MCF 10A (cell line): ENCODE measurements around the gene CLEC3B. TPM values are rescaled to one million over a fixed set of nuclear protein-coding genes. Genes with fewer than 3 reads are reported as not detected.
A peak's percentile ranks its signal among the peaks of the same experiment; 100 is the strongest.

Experiments
- Bru-seq: library from RNA; stranded (reverse); fragments of 400-500 nt; gene quantifications from one replicate; lab custom pipeline; 2021; lab: Mats Ljungman, UMichigan
- BruChase-seq, 2 experiments: library from RNA; stranded (reverse); fragments of 400-500 nt; gene quantifications; one replicate each; lab custom pipeline; 2021; lab: Mats Ljungman, UMichigan
- BruUV-seq: library from RNA; stranded (reverse); fragments of 400-500 nt; replicated peaks from 2 replicates; lab custom pipeline; 2021; lab: Mats Ljungman, UMichigan
- CTCF ChIA-PET: fragments of 300-600 bp; sonication (Branson Sonifier 250); formaldehyde crosslinking; extraction: SDS; loops from one replicate; lab custom pipeline; 2021; ENCODE audit warnings: antibody characterized with exemption, inconsistent platforms; lab: Yijun Ruan, JAX
- POLR2A ChIA-PET: fragments of 300-600, 350-650 bp; sonication (Branson Sonifier 250); formaldehyde crosslinking; extraction: SDS; loops from one replicate; lab custom pipeline; 2020; ENCODE audit warnings: antibody characterized with exemption, inconsistent platforms; lab: Yijun Ruan, JAX
- DNase-seq: peaks from one replicate; pipeline ENCODE4 v3.0.0-alpha.2; 2018; ENCODE audit not compliant: unreplicated experiment
- H3K27ac Mint-ChIP-seq: one replicate; pipeline ENCODE4 v1.8.0; 2022; ENCODE audit warnings: mild to moderate bottlenecking, low read depth, mixed read lengths; ENCODE audit not compliant: unreplicated experiment
- H3K27me3 Mint-ChIP-seq: one replicate; pipeline ENCODE4 v1.8.0; 2022; ENCODE audit warnings: mixed read lengths; ENCODE audit not compliant: insufficient read depth, unreplicated experiment
- H3K36me3 Mint-ChIP-seq: one replicate; pipeline ENCODE4 v1.8.0; 2022; ENCODE audit warnings: mild to moderate bottlenecking, moderate library complexity, mixed read lengths; ENCODE audit not compliant: insufficient read depth, unreplicated experiment
- H3K4me1 Mint-ChIP-seq: one replicate; pipeline ENCODE4 v1.8.0; 2022; ENCODE audit warnings: mixed read lengths; ENCODE audit not compliant: insufficient read depth, unreplicated experiment
- H3K4me3 Mint-ChIP-seq: one replicate; pipeline ENCODE4 v1.8.0; 2022; ENCODE audit warnings: mild to moderate bottlenecking, moderate library complexity, mixed read lengths; ENCODE audit not compliant: unreplicated experiment
- H3K9me3 Mint-ChIP-seq: one replicate; pipeline ENCODE4 v1.8.0; 2022; ENCODE audit warnings: mixed read lengths; ENCODE audit not compliant: unreplicated experiment
- intact Hi-C: fragments of 100-400 bp; cut with micrococcal nuclease; formaldehyde crosslinking; loops from 2 replicates; pipeline ENCODE4 v1.14.1; 2022
- long read RNA-seq: library from polyadenylated mRNA; stranded (forward); transcript quantifications from one replicate; pipeline ENCODE4 v2.0.0, GENCODE V29; 2022
- total RNA-seq: library from RNA; stranded (reverse); gene quantifications from 2 replicates; pipeline ENCODE4 v1.2.3, GENCODE V29; 2022
- TF ChIP-seq, protein P1 (sequence below): fragments of 200-600 bp; IDR thresholded peaks from one replicate; pipeline ENCODE4 v1.8.0; 2022; ENCODE audit warnings: antibody characterized with exemption, mild to moderate bottlenecking; ENCODE audit not compliant: unreplicated experiment

CLEC3B gene, protein sequence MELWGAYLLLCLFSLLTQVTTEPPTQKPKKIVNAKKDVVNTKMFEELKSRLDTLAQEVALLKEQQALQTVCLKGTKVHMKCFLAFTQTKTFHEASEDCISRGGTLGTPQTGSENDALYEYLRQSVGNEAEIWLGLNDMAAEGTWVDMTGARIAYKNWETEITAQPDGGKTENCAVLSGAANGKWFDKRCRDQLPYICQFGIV
- not detected in 2 replicates for total RNA-seq
- percentile 30 among the genes with signal in this experiment for Bru-seq, nascent RNA
- BruChase-seq, experiment 1, labeled RNA remaining after a 6-hour chase, result percentile 55 among the genes with signal in this experiment
- percentile 46 among the genes with signal in this experiment for BruChase-seq, experiment 2, labeled RNA remaining after a 2-hour chase
- long read RNA-seq, partial matches to known transcripts, result 0 of 1 reads
- long read RNA-seq, other reads (novel, unspliced or antisense), result 1 of 1 reads

DNA sequence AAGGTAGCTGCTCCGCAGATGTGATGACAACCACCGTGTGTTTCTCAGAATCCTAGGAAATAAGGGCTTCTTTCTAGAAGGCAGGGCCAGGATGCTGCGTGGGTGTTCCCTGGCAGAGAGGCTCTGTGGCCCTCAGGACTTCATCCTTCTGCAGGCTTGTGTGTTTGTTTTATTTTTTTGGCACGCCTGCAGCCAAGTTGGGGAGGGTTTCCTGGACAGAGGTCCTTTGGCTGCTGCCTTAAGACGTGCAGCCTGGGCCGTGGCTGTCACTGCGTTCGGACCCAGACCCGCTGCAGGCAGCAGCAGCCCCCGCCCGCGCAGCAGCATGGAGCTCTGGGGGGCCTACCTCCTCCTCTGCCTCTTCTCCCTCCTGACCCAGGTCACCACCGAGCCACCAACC is at the start of gene CLEC3B:
CLEC3B (plus strand) TSS at position 266 of the 400 bp plus-strand sequence; CDS start at position 326, 60 bp downstream.
- DNase-seq, result peak; percentile 51
- ChIA-PET CTCF (no interaction called here), POLR2A (interaction anchor here (0.5 kb wide), 1 partner anchor 179 kb away, joined by 4 read pairs; no protein-coding TSS in a partner anchor)
- H3K36me3 Mint-ChIP-seq, result no peaks in the 10 kb centered on the region
- intact Hi-C loops, result no loop called here
- no peaks in the 10 kb centered on the region for H3K9me3 Mint-ChIP-seq
- H3K27me3 Mint-ChIP-seq, result no peaks in the 10 kb centered on the region
- H3K4me3 Mint-ChIP-seq, result no peak within 1 kb of the TSS
- H3K4me1 Mint-ChIP-seq, result peaks cover 10% of the 10 kb centered on the region
- BruUV-seq, result no TSS peak
- TF ChIP-seq, protein P1, sequence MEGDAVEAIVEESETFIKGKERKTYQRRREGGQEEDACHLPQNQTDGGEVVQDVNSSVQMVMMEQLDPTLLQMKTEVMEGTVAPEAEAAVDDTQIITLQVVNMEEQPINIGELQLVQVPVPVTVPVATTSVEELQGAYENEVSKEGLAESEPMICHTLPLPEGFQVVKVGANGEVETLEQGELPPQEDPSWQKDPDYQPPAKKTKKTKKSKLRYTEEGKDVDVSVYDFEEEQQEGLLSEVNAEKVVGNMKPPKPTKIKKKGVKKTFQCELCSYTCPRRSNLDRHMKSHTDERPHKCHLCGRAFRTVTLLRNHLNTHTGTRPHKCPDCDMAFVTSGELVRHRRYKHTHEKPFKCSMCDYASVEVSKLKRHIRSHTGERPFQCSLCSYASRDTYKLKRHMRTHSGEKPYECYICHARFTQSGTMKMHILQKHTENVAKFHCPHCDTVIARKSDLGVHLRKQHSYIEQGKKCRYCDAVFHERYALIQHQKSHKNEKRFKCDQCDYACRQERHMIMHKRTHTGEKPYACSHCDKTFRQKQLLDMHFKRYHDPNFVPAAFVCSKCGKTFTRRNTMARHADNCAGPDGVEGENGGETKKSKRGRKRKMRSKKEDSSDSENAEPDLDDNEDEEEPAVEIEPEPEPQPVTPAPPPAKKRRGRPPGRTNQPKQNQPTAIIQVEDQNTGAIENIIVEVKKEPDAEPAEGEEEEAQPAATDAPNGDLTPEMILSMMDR, result no peak
- peak within 1 kb of the TSS; percentile 43 for H3K27ac Mint-ChIP-seq

DNA sequence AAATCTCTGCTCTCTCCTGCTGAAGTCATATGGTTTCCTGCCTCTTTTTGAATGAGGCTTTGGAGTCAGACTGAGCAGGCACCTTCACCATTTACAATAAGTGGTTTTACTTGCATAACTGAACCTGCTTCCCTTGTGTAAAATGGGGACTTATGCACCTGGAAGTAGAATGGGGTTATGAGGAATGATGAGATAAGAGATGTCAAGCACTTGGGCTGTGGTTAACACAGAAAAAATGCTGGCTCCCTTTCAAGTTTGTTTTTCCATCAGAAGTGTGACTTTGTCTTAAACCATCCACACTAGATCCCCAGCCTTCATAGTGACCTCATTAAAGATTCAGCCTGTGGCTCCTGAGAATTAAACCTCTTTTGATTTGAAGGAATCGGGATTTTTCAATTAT is 44.9 kb upstream of the CLEC3B start:
- H3K9me3 Mint-ChIP-seq, result no peaks in the 10 kb centered on the region
- H3K27me3 Mint-ChIP-seq, result no peaks in the 10 kb centered on the region
- H3K4me3 Mint-ChIP-seq, result no peak overlapping the region
- CTCF ChIA-PET, result interaction anchor here (0.9 kb wide), 1 partner anchor 13 kb away, joined by 3 read pairs; no protein-coding TSS in a partner anchor
- POLR2A ChIA-PET, result interaction anchor here (0.7 kb wide), 1 partner anchor 11 kb away, joined by 4 read pairs; no protein-coding TSS in a partner anchor
- peaks cover 11% of the 10 kb centered on the region for H3K36me3 Mint-ChIP-seq
- no TSS peak for BruUV-seq
- no peak for DNase-seq
- TF ChIP-seq, protein P1, result no peak
- H3K4me1 Mint-ChIP-seq, result peaks cover 40% of the 10 kb centered on the region
- intact Hi-C loops, result no loop called here
- no peak overlapping the region for H3K27ac Mint-ChIP-seq

DNA sequence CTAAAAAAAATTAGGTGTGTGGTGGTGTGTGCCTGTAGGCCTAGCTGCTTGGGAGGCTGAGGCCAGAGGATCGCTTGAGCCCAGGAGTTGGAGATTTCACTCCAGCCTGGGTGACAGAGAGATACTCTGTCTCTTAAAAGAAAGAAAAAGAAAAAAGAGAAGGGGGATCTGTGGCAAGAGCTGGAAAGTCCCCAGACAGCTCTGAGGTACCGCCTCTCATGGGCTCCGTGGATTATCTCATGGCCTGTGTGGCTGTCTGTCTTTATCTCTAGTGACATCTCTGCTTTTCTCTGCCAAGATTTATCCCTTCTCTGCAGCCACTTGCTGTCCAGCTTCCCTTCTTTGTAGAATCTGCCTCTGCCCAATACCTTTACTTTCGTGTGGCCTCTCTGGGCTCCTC is 44.4 kb upstream of the CLEC3B start:
- CTCF ChIA-PET, result interaction anchor here (0.8 to 1.2 kb wide), 3 partner anchors 10 to 14 kb away, joined by 3 to 4 read pairs (median 3); no protein-coding TSS in a partner anchor
- H3K27ac Mint-ChIP-seq, result no peak overlapping the region
- no peaks in the 10 kb centered on the region for H3K27me3 Mint-ChIP-seq

More for the DNA sequence above, 44.4 kb upstream of the CLEC3B start:
- Mint-ChIP-seq H3K4me1 (peaks cover 40% of the 10 kb centered on the region), H3K36me3 (peaks cover 12% of the 10 kb centered on the region), H3K4me3 (no peak overlapping the region), H3K9me3 (no peaks in the 10 kb centered on the region)
- intact Hi-C loops, result no loop called here
- BruUV-seq, result no TSS peak
- POLR2A ChIA-PET, result no interaction called here
- no peak for DNase-seq
- TF ChIP-seq, protein P1, result no peak
